Glutamatergic neuron (in vitro differentiated cells): ENCODE data around the gene KRTAP4-6. TPM values are rescaled to one million over a fixed set of nuclear protein-coding genes. Genes with fewer than 3 reads are reported as not detected.
"Not testable (repeated sequence)": the region's sequence is repeated elsewhere in the genome, so short reads cannot be mapped to it uniquely, and the experiment has no call there.

Source experiments
- DNase-seq: peaks from one replicate; pipeline ENCODE4 v3.0.0; 2022
- H3K27ac Mint-ChIP-seq: one replicate; pipeline ENCODE4 v1.8.0; 2020; ENCODE audit warnings: mild to moderate bottlenecking, mixed read lengths, inconsistent platforms; ENCODE audit not compliant: unreplicated experiment
- H3K27me3 Mint-ChIP-seq: one replicate; pipeline ENCODE4 v1.8.0; 2020; ENCODE audit warnings: mild to moderate bottlenecking, moderate library complexity, mixed read lengths, inconsistent platforms; ENCODE audit not compliant: unreplicated experiment
- H3K36me3 Mint-ChIP-seq: one replicate; pipeline ENCODE4 v1.8.0; 2020; ENCODE audit warnings: mild to moderate bottlenecking, mixed read lengths, inconsistent platforms; ENCODE audit not compliant: unreplicated experiment
- H3K4me1 Mint-ChIP-seq: one replicate; pipeline ENCODE4 v1.8.0; 2020; ENCODE audit warnings: mild to moderate bottlenecking, low read depth, mixed read lengths, inconsistent platforms; ENCODE audit not compliant: unreplicated experiment
- H3K4me3 Mint-ChIP-seq: one replicate; pipeline ENCODE4 v1.8.0; 2020; ENCODE audit warnings: mild to moderate bottlenecking, mixed read lengths, inconsistent platforms; ENCODE audit not compliant: unreplicated experiment
- H3K9me3 Mint-ChIP-seq: one replicate; pipeline ENCODE4 v1.8.0; 2020; ENCODE audit warnings: mild to moderate bottlenecking, moderate library complexity, mixed read lengths, inconsistent platforms; ENCODE audit not compliant: unreplicated experiment
- CTCF ChIP-seq: fragments of 200-600 bp; sonication (generic); IDR thresholded peaks from one replicate; pipeline ENCODE4 v1.5.0; 2021; ENCODE audit not compliant: partially characterized antibody, unreplicated experiment
- total RNA-seq: library from RNA; stranded (reverse); fragmentation: NEBNext Ultra II Directional; extraction: Animal tissue kit (Norgen Biotek cat#: 25700); gene quantifications from one replicate; pipeline ENCODE4 v1.2.1, GENCODE V29; 2021; ENCODE audit not compliant: unreplicated experiment

The KRTAP4-6 gene
- total RNA-seq, 1 donor from 2014 or later: not detected

GRCh38 chr17:41121742-41122141 is 18.6 kb downstream of the KRTAP4-6 start:
- no peak for DNase-seq
- no peak overlapping the region for H3K4me3 Mint-ChIP-seq
- H3K9me3 Mint-ChIP-seq: peaks cover 17% of the 10 kb centered on the region

GRCh38 chr17:41119696-41120690 is 20.4 kb downstream of the KRTAP4-6 start:
- not testable (repeated sequence) for H3K4me3 Mint-ChIP-seq, DNase-seq, H3K27ac Mint-ChIP-seq, H3K4me1 Mint-ChIP-seq, H3K27me3 Mint-ChIP-seq
- Mint-ChIP-seq H3K36me3 (peaks cover 23% of the 10 kb centered on the region), H3K9me3 (peaks cover 17% of the 10 kb centered on the region)

More at GRCh38 chr17:41121742-41122141, 18.6 kb downstream of the KRTAP4-6 start:
- H3K27ac Mint-ChIP-seq: no peak overlapping the region
- H3K4me1 Mint-ChIP-seq: no peaks in the 10 kb centered on the region
- peaks cover 23% of the 10 kb centered on the region for H3K36me3 Mint-ChIP-seq
- no peak for TF ChIP-seq CTCF
- H3K27me3 Mint-ChIP-seq: peaks cover 6% of the 10 kb centered on the region

GRCh38 chr17:41118721-41119120 is 21.6 kb downstream of the KRTAP4-6 start:
- TF ChIP-seq CTCF: no peak
- no peak overlapping the region for H3K27ac Mint-ChIP-seq
- peaks cover 11% of the 10 kb centered on the region for H3K9me3 Mint-ChIP-seq
- DNase-seq: no peak
- H3K4me1 Mint-ChIP-seq: no peaks in the 10 kb centered on the region
- peaks cover 19% of the 10 kb centered on the region for H3K36me3 Mint-ChIP-seq
- no peak overlapping the region for H3K4me3 Mint-ChIP-seq
- peaks cover 6% of the 10 kb centered on the region for H3K27me3 Mint-ChIP-seq

- not testable (repeated sequence) for H3K9me3 Mint-ChIP-seq, H3K27me3 Mint-ChIP-seq, H3K4me1 Mint-ChIP-seq, H3K4me3 Mint-ChIP-seq, H3K27ac Mint-ChIP-seq
- peak; percentile 16 for DNase-seq
- peaks cover 13% of the 10 kb centered on the region for H3K36me3 Mint-ChIP-seq
Observed at GRCh38 chr17:41117846-41118386, 22.4 kb downstream of the KRTAP4-6 start, which contains the start of gene KRTAP4-11. TSS of gene KRTAP4-11 (minus strand) at chr17:41118373. CDS start at chr17:41118315, 58 bp downstream.

GRCh38 chr17:41116297-41116696 is 24.0 kb downstream of the KRTAP4-6 start:
- H3K27me3 Mint-ChIP-seq: peaks cover 3% of the 10 kb centered on the region
- no peak overlapping the region for H3K27ac Mint-ChIP-seq
- no peak for DNase-seq
- H3K36me3 Mint-ChIP-seq: peaks cover 12% of the 10 kb centered on the region
- no peak for TF ChIP-seq CTCF
- H3K4me3 Mint-ChIP-seq: no peak overlapping the region
- H3K4me1 Mint-ChIP-seq: no peaks in the 10 kb centered on the region
- peaks cover 7% of the 10 kb centered on the region for H3K9me3 Mint-ChIP-seq
